T-helper 17 cell (primary cell): ENCODE results near the gene MYH11. TPM values are rescaled to one million over a fixed set of nuclear protein-coding genes. Genes with fewer than 3 reads are reported as not detected.

Experiments
- ATAC-seq: fragments of 150-1000 bp; cut with Tn5 transposase; 2 replicates; pipeline ENCODE4 v1.10.0; 2021; ENCODE audit warnings: mild to moderate bottlenecking, moderate library complexity
- DNase-seq, 3 donors: peaks; one replicate each; pipeline versions ENCODE4 v3.0.0 to v3.0.0-alpha.2; 2020 to 2021
- H3K9me3 ChIP-seq: one replicate; pipeline ENCODE4 v1.7.0; 2013; ENCODE audit warnings: low read length, mild to moderate bottlenecking; ENCODE audit not compliant: control insufficient read depth, poor library complexity, severe bottlenecking
- H3K27ac Mint-ChIP-seq: one replicate; pipeline ENCODE4 v1.8.0; 2022; ENCODE audit warnings: mild to moderate bottlenecking, moderate library complexity, mixed read lengths
- H3K27me3 Mint-ChIP-seq: one replicate; pipeline ENCODE4 v1.8.0; 2022; ENCODE audit warnings: mixed read lengths
- H3K36me3 Mint-ChIP-seq: one replicate; pipeline ENCODE4 v1.8.0; 2022; ENCODE audit warnings: low read depth, mixed read lengths
- H3K4me1 Mint-ChIP-seq: one replicate; pipeline ENCODE4 v1.8.0; 2022; ENCODE audit warnings: mild to moderate bottlenecking, mixed read lengths
- H3K4me3 Mint-ChIP-seq: one replicate; pipeline ENCODE4 v1.8.0; 2022; ENCODE audit warnings: mild to moderate bottlenecking, moderate library complexity, mixed read lengths
- total RNA-seq, 4 donors: library from RNA in 2 of 4; stranded (reverse) in 2 of 4; gene quantifications; one replicate each; pipeline ENCODE4 v1.2.3 and lab custom pipeline; 2022 to 2026

The MYH11 gene
- total RNA-seq, 2 donors from 2014 or later: 0.22 to 0.29 TPM

DNA sequence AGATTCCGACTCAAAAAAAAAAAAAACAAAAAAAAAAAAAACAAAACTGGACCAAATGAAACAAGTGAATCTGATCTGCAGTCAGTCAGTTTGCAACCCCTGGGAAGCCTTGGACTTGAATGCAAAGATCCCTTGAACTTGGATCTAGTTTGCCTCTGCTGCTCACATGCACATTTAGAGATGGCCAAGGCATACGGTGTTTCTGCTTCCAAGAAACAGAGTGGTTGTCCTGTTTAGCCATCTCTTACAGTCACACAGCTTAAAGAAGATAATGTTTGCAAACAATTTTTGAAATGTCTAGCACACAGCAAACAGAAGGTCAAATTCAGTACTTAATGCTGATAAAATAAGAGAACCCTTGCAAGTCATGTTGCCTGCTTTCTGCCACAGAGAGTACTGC, 202.2 kb downstream of the MYH11 start:
- Mint-ChIP-seq H3K4me1 (peaks cover 56% of the 10 kb centered on the region), H3K27me3 (no peaks in the 10 kb centered on the region), H3K36me3 (peaks cover 5% of the 10 kb centered on the region), H3K27ac (peak overlapping the region; percentile 19), H3K4me3 (no peak overlapping the region)
- DNase-seq (no peak), ATAC-seq (no peak)
- H3K9me3 ChIP-seq: no peaks in the 10 kb centered on the region

DNA sequence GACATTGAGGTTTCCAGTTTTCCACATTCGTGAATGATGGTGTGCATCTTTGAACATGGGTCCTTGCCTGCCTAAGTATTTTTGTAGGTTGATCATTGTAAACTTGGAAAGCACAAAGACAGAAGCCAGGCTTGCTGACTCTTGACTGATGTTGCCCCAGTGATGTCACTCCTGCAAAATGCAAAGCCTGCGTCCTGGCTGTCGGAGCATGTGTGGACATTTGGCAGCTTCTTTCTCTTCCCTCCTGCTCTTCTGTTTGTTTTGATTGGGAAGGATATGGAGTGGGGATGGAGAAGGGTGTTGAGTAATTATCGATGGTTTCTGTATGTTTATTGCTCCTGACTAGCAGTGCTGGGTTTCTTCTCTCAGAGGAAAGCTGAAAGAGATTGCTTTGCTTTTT, 203.6 kb downstream of the MYH11 start:
- no peaks in the 10 kb centered on the region for H3K9me3 ChIP-seq
- ATAC-seq (no peak), DNase-seq (no peak)
- H3K4me1 Mint-ChIP-seq: peaks cover 49% of the 10 kb centered on the region
- peak overlapping the region; percentile 100 for H3K4me3 Mint-ChIP-seq
- H3K27ac Mint-ChIP-seq: no peak overlapping the region
- peaks cover 5% of the 10 kb centered on the region for H3K36me3 Mint-ChIP-seq
- H3K27me3 Mint-ChIP-seq: no peaks in the 10 kb centered on the region

Other genes starting within 250 kb of the MYH11 start
- 100 to 1,000 TPM; 159 to 164 TPM for gene MARF1, start 213.9 kb downstream of the MYH11 start, total RNA-seq
- 100 to 1,000 TPM; 122 to 123 TPM for gene NDE1, start 206.8 kb downstream of the MYH11 start, total RNA-seq
- gene CEP20, start 31.6 kb upstream of the MYH11 start, total RNA-seq: 10 to 100 TPM; 16.3 to 20.4 TPM
- 10 to 100 TPM; 66.0 to 67.0 TPM for gene ABCC1, start 92.6 kb upstream of the MYH11 start, total RNA-seq